VCaP (cell line): Measurements from ENCODE around the gene PCDHGC4.

ENCODE experiments used
- H3K27ac ChIP-seq: fragments of 450-650 bp; 2 replicates; pipeline ENCODE4 v1.5.1; 2017
- TF ChIP-seq, protein P1 (sequence below): fragments of 450-650 bp; conservative IDR thresholded peaks from 2 replicates; pipeline ENCODE4 v1.5.1; 2017; ENCODE audit warnings: mild to moderate bottlenecking, moderate library complexity

The PCDHGC4 gene

DNA sequence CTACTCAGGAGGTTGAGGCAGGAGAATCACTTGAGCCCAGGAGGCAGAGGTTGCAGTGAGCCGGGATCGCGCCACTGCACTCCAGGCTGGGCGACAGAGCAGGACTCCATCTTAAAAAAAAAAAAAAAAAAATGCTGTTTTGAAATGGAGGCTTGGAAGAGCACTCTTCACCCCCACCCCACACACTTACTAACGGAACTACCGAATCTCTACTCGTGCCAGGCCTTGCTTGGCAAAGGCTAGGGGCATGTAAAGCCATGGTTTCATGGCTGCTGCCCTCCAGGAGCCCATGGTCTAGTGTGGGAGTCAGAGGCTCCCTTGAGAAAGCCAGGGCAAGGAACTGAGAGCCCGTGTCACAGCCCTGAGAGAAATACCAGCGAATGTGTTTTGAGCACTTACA is 25.3 kb downstream of the PCDHGC4 start:
- TF ChIP-seq, protein P1, sequence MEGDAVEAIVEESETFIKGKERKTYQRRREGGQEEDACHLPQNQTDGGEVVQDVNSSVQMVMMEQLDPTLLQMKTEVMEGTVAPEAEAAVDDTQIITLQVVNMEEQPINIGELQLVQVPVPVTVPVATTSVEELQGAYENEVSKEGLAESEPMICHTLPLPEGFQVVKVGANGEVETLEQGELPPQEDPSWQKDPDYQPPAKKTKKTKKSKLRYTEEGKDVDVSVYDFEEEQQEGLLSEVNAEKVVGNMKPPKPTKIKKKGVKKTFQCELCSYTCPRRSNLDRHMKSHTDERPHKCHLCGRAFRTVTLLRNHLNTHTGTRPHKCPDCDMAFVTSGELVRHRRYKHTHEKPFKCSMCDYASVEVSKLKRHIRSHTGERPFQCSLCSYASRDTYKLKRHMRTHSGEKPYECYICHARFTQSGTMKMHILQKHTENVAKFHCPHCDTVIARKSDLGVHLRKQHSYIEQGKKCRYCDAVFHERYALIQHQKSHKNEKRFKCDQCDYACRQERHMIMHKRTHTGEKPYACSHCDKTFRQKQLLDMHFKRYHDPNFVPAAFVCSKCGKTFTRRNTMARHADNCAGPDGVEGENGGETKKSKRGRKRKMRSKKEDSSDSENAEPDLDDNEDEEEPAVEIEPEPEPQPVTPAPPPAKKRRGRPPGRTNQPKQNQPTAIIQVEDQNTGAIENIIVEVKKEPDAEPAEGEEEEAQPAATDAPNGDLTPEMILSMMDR = no peak
- no peak overlapping the region for H3K27ac ChIP-seq

DNA sequence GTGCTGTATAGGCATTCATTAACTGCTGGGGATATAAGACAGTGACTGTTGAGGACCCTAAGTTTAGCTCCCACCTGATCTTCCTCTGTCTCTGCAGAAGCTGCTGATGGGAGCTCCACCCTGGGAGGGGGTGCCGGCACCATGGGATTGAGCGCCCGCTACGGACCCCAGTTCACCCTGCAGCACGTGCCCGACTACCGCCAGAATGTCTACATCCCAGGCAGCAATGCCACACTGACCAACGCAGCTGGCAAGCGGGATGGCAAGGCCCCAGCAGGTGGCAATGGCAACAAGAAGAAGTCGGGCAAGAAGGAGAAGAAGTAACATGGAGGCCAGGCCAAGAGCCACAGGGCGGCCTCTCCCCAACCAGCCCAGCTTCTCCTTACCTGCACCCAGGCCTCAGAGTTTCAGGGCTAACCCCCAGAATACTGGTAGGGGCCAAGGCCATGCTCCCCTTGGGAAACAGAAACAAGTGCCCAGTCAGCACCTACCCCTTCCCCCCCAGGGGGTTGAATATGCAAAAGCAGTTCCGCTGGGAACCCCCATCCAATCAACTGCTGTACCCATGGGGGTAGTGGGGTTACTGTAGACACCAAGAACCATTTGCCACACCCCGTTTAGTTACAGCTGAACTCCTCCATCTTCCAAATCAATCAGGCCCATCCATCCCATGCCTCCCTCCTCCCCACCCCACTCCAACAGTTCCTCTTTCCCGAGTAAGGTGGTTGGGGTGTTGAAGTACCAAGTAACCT is 26.2 kb downstream of the PCDHGC4 start:
- TF ChIP-seq, protein P1 = no peak
- no peak overlapping the region for H3K27ac ChIP-seq

DNA sequence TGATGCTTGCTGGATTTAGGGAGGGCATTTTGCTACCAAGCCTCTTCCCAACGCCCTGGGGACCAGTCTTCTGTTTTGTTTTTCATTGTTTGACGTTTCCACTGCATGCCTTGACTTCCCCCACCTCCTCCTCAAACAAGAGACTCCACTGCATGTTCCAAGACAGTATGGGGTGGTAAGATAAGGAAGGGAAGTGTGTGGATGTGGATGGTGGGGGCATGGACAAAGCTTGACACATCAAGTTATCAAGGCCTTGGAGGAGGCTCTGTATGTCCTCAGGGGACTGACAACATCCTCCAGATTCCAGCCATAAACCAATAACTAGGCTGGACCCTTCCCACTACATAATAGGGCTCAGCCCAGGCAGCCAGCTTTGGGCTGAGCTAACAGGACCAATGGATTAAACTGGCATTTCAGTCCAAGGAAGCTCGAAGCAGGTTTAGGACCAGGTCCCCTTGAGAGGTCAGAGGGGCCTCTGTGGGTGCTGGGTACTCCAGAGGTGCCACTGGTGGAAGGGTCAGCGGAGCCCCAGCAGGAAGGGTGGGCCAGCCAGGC is 27.0 kb downstream of the PCDHGC4 start:
- TF ChIP-seq, protein P1 = no peak
- H3K27ac ChIP-seq = no peak overlapping the region

DNA sequence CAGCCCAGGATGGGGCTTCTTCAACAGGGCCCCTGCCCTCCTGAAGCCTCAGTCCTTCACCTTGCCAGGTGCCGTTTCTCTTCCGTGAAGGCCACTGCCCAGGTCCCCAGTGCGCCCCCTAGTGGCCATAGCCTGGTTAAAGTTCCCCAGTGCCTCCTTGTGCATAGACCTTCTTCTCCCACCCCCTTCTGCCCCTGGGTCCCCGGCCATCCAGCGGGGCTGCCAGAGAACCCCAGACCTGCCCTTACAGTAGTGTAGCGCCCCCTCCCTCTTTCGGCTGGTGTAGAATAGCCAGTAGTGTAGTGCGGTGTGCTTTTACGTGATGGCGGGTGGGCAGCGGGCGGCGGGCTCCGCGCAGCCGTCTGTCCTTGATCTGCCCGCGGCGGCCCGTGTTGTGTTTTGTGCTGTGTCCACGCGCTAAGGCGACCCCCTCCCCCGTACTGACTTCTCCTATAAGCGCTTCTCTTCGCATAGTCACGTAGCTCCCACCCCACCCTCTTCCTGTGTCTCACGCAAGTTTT is 27.6 kb downstream of the PCDHGC4 start:
- TF ChIP-seq, protein P1 = peak; percentile 84

DNA sequence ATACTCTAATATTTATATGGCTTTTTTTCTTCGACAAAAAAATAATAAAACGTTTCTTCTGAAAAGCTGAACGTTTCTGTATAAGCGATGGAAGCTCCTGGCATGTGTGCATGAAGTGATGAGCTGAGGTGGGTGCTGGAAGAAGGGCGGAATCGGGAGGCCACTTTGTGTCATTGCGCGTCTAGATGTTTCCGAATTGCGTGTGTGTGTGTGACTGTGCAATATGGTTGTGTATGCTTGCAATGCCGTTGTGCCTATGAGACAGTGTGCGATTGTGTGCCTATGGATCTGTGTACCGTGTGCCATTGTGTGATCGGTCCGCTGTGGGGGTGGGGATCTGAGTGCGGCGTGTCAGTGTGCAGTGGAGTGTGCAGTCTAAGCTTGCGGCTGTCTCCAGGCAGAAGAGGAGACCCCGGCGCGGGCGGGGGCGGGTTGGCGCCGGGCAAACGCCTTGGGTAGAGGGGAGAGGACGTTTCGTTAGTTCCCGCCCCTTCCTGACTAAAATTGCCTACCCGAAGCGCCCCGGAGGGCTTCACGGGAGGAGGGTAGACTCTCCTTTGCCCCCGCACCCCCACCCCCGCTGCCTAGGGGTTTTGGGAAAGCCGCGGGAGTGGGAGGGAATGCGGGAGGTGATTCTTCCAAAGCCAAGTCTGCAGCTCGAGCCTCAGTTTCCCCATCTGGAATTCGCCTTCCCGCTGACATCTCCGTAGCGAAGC is 28.2 kb downstream of the PCDHGC4 start:
- TF ChIP-seq, protein P1 = no peak
- no peak overlapping the region for H3K27ac ChIP-seq

More for the DNA sequence above, 27.6 kb downstream of the PCDHGC4 start:
- no peak overlapping the region for H3K27ac ChIP-seq

DNA sequence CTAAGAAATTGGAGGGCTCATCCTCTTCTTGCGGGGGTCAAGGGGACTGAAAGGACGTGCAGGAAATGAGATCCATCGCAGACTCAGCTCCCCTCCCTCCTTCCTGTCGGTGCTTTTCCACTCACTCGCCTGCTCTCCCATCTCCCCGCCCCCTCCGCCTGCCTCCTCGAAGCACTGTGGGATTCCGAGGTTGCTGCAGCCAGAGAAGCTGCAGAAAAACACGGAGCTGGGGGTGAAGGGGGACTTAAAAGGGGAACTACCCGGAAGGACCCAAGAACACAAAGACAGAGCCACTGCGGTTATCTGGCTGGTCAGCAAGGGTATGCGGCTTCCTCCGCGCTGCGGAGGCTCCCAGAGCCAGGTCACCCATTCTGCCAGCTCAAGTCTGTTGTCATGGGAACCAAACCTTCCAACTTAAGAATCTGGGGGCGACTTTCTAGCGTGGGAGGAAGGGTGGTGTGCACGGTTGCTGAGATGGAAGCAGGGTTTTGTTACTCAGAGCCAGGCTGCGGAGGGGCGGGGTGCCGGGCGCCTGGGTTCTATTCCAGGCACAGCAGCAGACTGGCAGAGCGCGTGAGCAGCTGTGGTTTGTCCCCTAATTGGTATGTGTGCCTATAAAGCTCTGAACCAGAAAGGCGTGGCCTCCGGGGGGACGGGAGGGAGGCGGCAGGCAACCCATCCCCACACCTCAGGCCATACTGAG is 28.9 kb downstream of the PCDHGC4 start:
- no peak overlapping the region for H3K27ac ChIP-seq
- TF ChIP-seq, protein P1 = no peak
